HG03280 (cell line): ENCODE measurements around the gene GALNT2.

ENCODE experiments used
- ATAC-seq: cut with Tn5 transposase; IDR thresholded peaks from one replicate; pipeline ENCODE4 v1.9.1; 2021; ENCODE audit warnings: mild to moderate bottlenecking, moderate library complexity; ENCODE audit not compliant: unreplicated experiment

The GALNT2 gene

DNA sequence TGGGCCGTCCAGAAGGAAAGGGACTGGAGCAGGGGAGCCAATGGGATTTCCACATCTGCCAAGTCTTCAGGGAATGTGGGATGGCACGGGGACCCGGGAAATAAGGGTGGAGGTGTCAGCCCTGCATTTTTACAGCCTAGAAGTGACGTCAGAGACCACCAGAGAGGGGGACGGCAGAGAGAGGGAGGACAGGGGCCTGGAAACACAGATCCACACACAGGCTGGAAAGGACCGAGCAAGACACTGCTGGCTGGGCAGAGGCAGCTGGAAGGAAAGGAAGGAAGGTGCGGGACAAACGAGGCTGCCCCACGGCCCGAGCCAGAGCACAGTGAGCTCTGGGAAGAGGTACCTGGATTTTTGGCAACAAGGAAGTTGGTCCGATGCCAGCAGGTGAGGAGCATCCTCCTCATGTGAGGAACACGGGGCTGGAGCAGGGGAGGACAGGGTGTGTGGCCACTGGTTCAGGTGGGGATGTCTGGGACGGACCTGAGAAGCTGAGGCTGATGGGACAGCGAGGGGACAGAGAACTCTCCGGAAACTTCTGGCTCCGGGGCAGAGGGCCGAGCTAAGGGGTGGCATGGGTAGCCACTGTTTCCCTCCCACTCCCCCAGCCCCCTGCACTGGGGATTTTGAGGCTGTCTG is 220.8 kb downstream of the GALNT2 start:
- no peak for ATAC-seq

DNA sequence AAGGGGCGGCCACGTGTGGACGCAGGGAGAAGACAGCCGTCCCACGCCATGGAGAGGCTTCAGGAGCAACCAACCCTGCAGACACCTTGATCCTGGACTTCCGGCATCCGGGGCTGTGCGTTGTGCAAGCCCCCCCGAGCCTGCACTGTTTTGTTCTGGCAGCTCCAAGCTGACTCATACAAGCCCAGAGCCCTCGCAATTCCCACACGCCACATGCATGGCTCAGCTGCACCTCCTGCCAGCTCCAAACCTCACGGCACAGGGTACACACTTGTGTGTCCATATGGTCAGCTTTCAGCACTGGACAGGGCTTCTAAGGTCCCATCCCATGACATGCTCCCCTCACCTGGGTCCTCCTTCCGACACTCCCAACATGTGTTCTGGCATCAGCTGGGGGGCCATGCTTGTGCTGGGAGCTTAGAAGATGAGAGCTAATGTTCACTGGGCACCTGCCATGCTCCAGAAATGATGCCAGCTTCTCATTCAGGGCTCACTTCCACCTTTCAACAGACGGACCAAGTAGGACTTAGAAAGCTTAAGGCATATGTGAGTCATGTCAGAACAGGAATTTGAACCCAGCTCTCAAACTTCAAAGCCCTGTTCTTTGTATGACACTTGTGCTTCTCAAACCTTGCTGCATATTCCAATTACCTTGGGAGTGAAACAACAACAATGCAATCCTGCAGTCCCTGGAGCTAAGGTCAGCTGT is 221.8 kb downstream of the GALNT2 start:
- no peak for ATAC-seq

DNA sequence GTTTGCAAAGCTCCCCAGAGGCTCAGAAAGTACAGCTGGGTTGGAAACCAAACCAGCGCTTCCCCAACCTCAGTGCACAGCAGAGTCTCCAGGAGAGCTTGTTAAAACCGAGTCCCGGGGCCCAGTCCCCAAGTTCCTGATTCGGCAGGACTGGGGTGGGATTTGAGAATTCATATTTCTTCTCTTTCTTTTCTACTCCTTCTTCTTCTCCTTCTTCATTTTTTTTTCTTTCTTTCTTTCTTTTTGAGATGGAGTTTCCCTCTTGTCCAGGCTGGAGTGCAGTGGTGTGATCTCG is 222.3 kb downstream of the GALNT2 start:
- no peak for ATAC-seq

DNA sequence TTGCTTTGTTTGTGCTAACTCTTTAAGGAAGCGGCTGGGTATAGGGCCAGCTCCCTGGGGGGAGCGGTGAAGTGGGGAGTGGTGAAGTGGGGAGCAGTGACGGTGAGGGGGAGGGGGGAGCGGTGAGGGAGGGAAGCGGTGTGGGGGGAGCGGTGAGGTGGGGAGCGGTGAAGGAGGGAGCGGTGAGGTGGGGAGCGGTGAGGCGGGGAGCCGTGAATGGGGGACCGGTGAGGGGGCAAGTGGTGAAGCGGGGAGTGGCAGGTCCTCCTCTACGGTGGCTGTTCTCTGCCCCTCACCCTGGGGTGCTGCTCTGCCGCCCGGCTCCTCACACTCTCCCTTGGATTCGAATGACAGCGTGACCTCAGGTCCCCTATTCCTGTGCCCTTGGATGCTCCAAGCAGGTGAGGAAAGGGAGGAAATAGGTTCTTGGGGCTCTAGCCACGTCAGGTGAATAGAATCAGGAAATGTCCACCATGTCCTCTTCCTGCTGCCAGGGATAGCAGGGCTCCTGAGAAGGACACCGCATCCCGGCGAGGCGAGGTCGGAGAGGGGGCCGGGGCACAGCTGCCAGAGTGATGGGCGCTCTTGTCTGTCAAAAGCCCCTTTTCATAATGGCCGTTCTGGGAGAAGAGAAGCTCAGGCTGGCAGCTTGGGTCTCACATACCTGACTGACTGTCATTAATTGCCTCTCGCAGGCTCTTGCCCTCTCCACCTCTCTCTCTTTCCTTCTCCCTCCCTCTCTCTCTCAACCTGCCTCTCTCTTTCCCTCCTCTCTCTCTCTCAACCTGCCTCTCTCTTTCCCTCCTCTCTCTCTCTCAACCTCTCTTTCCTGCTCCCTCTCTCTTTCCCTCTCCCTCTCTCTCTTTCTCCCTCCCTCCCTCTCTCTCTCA is 224.9 kb downstream of the GALNT2 start:
- ATAC-seq, result no peak

DNA sequence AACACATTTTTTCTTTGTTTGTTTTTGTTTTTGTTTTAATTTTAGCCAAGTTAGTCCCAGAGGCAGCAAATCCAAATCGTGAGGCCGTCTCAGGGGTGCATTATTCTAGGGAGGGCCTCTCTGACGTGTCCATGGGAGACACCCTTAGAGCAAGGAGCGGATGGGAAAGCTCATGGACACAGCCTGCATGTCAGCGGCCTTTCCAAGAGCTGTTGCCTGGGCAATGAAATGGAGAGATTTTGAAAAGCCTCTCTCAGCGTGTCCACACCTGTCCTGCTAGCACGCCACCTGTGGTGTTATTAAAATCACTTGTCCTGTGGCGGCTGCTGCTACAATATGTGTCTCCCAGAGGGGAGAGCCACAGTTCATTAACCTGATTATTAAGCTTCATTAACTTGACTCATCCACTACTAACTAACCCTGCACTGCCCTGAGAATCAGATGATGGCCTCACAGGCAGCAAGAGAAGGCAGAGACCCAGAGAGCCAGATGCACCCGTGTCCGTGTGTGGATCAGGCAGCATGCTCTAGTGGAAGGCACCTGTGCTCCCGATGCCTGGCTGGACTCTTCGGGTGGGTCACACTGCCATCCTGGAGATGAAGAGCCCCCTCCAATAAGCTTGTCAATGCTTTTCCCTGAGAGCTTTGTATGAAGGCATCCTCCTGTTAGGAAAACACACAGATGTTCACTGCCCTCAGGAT is 225.8 kb downstream of the GALNT2 start:
- ATAC-seq, result no peak

DNA sequence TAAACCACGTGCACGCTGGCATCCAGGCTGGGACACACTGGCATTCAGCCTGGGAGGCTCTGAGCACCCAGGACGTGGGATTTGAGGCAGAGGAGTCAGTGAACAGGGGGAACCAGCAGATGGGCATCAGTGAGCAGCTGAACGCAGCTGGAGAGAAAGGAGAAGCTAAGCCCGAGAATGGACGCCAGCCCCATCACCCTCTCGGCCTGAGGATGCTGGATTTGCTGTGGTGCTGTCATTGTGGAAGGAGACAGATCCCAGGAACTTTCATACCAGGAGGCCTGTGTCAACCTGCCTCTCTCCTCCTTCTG is 226.3 kb downstream of the GALNT2 start:
- ATAC-seq, result no peak

DNA sequence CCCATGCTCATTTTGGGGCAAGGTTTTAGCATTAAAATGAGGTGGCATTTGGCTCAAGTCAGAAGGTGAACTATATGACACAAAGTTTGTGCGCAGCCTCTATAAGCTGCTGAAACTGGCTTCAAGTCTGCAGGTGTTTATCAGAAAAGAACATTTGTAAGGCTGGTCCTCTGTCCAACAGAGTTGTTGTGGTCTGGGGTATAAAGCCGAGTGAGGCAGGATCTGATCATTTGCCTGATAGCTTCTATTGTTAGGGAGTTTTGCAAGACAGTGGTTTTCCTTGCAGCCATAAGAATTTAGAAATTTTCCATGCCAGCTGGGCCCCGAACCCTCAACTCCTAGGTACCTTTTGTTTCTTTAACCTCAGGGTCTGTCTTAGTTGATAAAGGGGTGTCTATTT is 228.3 kb downstream of the GALNT2 start:
- ATAC-seq, result no peak

DNA sequence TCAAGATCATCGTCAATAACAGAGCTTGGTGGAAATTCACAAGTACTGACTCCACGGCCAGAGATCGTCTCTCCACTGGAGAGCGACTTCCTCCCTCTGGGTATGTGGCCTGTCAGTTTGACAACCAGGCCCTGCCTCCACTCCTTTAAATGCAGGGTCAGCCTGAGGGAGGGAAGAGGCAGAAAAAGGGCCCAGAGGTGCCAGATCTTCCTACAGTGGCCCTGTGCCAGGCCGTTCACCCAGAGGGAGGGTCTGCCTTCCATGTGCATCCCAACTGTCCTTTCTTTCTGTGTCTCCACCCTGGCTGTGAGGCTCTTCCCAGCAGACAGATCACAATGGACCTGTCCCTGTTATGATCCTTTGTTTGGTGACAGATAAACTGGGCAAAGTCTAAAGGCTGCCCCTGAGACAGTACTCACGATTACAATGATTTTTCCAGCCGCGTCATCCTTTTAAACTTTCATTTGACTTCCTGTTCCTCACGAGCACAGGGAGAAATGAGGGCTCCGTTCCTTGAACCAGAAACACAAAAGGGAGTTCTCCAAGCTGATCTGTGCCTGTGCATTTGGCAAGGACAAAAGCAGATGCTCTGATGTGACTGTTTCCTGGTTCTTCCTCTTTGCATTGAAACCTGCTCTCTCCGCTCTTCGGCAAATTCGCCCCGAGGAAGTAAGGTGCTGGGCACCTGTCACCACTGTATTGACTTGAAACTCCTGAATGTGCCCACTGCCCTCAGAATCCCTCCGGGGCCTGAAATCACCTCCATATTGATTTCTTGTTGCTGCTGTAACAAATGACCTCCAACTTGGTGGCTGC is 232.4 kb downstream of the GALNT2 start:
- ATAC-seq, result no peak

DNA sequence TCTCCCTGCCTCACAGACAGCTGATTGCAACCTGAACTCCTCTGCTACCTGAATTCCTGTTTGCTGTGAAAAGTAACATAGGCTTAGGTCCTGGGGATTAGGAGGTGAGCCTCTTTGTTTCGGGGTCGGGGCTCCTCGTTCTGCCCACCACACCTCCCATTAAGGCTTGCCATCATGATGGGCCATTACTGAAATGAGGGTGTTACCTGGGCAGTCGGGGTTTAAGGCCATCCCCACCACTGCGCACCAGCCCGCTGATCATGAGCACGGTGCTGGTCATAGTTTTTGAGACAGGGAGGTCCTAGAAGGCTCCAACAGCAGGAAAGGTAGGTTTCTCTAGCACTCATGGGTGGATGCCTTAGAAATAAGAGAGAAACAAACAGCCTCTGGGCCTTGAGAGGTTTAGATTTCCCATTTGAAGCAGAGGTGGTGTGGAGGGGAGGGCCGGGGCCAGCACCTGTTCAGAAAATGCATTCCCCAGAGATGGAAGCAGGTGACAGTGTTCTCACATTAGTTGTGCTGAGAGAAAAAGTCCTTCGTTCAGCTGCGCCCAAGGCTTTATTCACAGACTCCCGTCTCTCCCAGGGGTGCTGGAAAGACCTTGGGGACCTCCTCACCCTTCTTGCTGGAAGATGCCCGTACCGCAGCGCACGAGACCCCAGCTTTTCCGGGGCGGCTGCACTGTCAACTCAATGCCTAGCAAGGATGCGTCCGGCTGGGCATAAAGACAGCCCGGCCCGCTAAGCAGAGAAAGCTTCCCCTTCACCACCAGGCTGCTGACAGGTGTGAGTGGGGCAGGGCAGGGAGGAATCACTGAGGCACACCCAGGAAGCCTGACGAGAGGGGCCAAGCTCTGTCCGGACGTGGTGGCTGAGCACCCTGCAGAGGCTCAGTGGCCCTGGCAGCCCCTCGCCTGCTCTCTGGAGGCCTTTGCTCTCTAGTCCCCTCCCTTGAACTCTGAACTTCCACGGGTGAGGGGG is 233.6 kb downstream of the GALNT2 start:
- no peak for ATAC-seq

DNA sequence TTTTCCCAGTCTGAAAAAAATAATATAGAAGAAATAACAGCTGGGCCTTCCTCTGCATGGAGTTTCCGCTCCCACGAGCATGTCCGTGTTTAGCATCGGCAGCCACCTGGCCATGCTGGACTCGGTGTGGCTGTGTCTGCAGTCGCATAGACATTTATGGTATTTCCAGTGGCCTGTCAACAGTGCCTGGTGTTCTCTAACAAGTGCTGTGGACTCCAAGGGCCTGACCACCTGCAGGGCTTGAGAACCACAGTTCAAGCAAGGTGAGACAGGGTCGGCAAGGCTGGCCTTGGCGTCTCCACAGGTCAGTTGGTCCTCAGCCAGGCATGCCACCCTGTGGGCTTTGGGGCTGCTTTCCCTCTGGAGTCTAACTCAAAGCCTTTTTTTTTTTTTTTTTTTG is 234.3 kb downstream of the GALNT2 start:
- ATAC-seq, result no peak

DNA sequence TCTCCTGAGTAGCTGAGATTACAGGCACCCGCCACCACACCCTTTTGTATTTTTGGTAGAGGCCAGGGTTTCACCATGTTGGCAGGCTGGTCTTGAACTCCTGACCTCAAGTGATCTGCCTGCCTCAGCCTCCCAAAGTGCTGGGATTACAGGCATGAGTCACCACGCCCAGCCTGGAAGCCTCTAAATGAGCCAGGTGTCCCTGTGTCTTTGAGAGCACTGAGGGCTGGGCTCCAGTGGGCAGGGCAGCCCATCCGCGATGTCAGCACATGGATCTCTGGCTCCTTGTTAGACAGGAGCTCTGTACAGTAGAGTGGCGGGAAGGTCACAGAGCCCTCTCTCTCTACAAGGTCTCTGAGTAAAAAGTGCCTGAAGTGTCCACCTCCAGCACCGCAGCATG is 234.8 kb downstream of the GALNT2 start:
- ATAC-seq, result no peak

DNA sequence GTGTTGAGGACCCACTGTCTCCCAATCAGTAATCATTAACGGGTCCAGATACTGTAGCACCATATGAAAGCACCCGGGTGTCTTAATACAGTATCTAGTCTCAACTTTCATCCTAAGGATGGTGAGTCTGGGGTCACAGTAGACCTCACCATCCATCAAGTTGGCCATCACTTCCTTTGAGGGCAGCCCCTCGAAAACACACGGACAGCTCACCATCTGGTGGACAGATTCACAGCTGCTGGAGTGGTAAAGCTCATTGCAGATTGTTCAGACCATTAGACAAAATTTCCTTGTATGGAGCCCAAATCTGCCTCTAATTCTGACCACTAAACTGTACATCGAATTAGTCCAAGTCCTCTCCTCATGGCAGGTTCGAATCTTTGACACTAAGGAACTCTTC is 236.0 kb downstream of the GALNT2 start:
- no peak for ATAC-seq

DNA sequence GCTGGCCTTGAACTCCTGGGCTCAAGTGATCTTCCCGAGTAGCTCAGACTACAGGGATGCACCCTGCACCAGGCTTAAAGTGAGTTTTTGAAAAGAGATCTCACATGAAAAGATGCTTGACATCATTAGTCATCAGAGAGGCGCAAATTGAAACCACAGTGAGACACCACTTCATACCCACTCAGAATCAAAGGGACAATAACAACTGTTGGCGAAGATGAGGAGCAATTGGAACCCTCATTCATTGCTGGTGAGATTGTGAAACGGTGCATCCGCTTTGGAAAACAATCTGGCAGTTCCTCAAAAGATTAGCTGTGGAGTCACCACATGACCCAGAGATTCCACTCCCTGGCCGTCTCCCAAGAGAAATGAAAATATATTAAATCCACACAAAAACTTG is 236.8 kb downstream of the GALNT2 start:
- ATAC-seq, result no peak

DNA sequence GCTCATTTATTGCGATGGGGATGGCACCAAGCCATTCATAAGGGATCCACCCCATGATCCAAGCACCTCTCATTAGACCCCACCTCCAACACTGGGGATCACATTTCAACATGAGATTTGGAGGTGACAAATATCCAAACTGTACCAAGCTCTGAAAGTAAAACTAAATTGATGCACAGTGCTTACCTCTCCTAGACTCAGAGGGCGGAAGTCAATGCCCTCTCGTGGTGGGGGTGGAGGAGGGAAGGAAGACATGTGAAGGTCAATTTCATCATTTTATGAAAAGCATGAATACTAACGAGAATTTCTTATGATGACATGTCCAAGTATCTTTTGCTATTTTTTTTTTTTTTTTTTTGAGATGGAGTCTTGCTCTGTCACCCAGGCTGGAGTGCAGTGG is 239.1 kb downstream of the GALNT2 start:
- ATAC-seq, result peak; percentile 62

DNA sequence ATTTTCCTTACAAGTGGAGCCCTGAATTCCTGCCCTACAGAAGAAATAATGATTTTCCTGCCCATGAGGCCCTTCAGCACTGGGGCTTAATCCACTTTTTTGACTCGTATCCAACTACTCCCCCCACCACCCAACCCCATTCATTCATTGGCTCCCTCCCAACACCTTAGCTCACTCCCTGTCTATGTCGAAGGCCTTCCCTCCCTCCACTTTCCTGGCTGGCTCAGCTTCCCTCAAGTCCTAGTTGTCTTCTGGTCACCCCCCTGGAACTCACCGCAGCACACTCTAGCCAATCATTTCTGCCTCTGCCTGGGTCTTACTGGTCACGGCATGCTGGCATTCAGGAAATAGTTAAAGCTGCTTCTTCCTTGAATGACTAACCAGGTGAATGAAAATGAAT is 240.2 kb downstream of the GALNT2 start:
- no peak for ATAC-seq

DNA sequence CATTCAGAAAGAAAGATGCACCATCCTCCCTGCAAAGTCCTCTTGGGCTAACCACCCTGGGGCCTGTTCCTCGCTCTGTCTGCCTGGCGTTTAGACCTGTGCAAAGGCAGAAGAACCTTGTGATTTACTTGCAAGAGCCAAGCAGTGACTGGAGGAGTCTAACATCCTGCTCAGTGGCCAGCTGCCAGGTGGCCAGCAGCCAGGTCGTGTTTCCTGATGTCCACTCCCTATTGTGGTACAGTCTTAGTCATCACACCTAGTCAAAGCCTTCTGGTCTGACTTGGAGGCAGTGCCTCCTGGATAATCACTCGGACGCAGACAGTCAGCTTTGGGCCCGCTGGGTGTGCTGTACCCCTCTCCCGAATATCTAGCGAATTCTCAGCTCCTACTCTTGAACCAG is 241.0 kb downstream of the GALNT2 start:
- ATAC-seq, result no peak

DNA sequence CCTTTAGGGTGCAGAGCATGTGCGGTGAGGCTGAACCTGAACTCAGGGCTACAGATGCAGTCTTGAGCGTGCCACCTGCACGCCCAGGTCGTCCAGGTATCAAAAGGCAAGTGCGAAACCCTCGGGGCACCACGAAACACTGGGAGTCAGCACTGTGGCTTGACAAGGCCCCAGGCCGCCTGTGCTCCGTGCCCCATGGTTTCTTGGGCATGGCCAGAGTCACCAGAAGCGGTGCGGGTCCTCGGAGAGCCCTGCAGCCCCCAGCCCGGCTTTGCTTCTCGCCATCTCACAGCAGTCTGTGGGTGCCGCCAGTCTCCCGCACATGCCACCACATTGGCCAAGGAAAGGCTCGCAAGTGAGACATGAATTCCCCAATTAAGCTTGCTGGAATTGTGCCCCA is 241.8 kb downstream of the GALNT2 start:
- no peak for ATAC-seq

DNA sequence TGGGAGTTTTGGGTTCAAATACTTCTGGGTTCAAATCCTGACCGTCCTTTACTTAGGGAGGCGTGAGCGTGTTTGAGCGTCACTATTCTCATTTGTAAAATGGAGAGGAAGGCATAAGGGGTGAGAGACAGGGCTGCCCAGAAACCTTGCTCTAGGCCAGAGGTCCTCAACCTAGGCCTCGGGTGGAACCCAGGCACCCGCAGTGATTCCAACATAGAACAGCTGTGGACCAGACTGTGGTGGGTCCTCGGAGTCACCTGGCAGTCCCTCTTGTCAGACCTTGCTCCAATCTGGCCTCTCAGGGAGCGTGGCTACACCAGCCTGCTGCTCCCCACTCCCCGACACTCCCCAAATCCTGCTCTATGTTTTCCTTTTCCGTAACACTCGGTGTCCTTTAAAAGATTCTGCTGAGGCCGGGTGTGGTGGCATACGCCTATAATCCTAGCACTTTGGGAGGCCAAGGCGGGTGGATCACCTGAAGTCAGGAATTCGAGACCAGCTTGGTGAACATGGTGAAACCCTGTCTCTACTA is 242.7 kb downstream of the GALNT2 start:
- ATAC-seq, result no peak

DNA sequence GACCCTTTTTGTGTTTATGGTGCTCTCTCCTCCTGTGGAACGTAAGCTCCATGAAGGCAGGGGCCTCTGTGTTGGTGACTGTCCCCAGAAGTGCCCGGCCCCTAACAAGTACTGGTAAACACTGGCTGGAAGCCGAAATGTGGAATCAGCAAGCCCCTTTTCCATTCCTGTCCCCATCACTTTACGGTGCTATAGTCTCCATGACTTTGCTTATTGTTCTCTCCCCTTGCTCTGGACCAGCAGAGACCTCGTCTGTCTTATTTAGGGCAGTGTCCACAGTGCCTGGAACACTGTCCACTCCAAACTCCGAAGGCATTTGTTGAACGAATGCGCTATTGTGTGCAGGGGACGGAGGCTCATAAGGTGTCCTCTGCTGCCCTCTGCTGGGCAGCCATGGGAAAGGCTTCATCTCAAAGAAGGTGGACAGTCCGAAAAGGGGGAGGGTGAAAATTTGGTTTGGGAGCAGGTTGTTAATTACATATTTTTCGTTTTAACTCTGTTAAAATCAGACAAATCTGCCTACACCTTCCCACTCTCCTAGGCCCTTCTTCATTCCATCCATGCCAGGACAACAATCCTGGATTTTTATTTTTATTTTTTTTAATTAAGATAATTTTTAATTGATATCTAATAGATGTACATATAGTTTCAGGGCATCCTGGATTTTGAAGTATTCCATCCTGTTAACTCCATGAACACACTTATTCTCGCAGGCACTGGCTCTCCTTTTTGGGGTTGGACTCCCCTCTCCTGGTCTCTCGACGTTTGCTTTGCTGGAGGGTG is 243.5 kb downstream of the GALNT2 start:
- no peak for ATAC-seq
